K562 (cell line): ENCODE data around the gene TTBK1. TPM values are rescaled to one million over a fixed set of nuclear protein-coding genes. Genes with fewer than 3 reads are reported as not detected.

Source experiments
- ATF7 ChIP-seq: fragments of 450-650 bp; IDR thresholded peaks from 2 replicates; pipeline ENCODE4 v1.7.1; 2014; ENCODE audit warnings: mild to moderate bottlenecking, moderate library complexity
- HNRNPLL ChIP-seq: fragments of 200-400 bp; formaldehyde crosslinking; IDR thresholded peaks from 2 replicates; pipeline ENCODE4 v1.6.1; 2017; ENCODE audit warnings: low read length, low read depth, mild to moderate bottlenecking; ENCODE audit not compliant: poor library complexity, severe bottlenecking
- NFATC3 ChIP-seq: fragments of 450-650 bp; IDR thresholded peaks from 2 replicates; pipeline ENCODE4 v1.6.1; 2017; ENCODE audit warnings: mild to moderate bottlenecking
- RBM17 ChIP-seq: fragments of 200-400 bp; formaldehyde crosslinking; IDR thresholded peaks from 2 replicates; pipeline ENCODE4 v1.6.1; 2017; ENCODE audit warnings: low read depth, mild to moderate bottlenecking, low read length, borderline replicate concordance
- SAFB ChIP-seq: fragments of 200-400 bp; formaldehyde crosslinking; IDR thresholded peaks from 2 replicates; pipeline ENCODE4 v1.6.1; 2017; ENCODE audit warnings: low read depth, low read length, borderline replicate concordance
- SRF ChIP-seq, 2 experiments: fragments of 250-450, 450-650 bp in 1 of 2; sonication (Bioruptor Pico) in 1 of 2; sonication (generic) in 1 of 2; formaldehyde crosslinking; IDR thresholded peaks; 2 replicates each; pipeline versions ENCODE4 v1.5.0 to v1.5.1; 2020 to 2022; ENCODE audit warnings: mild to moderate bottlenecking in 1 of 2, missing genetic modification reagents in 1 of 2
- SUPT5H ChIP-seq: fragments of 450-650 bp; IDR thresholded peaks from 2 replicates; pipeline ENCODE4 v1.6.1; 2016
- TEAD1 ChIP-seq, 2 experiments: fragments of 450-650 bp in 1 of 2; sonication (generic) in 1 of 2; formaldehyde crosslinking; IDR thresholded peaks; 2 replicates each; pipeline versions ENCODE4 v1.4.0 to v1.8.0; 2020 to 2022; ENCODE audit warnings: mild to moderate bottlenecking in 2 of 2, missing genetic modification reagents in 1 of 2
- ZNF217 ChIP-seq: sonication (generic); formaldehyde crosslinking; IDR thresholded peaks from 2 replicates; pipeline ENCODE4 v1.8.0; 2022; ENCODE audit warnings: mild to moderate bottlenecking, missing genetic modification reagents
- polyA plus RNA-seq, 8 experiments: library from polyadenylated mRNA; depleted of rRNA in 4 of 8; stranded (reverse) in 5 of 8; unstranded in 3 of 8; fragments of >200 nt; fragmentation: Nextera tagmentation in 2 of 8; fragmentation: Illumina TruSeq in 1 of 8; extraction: Ambion mirVana in 2 of 8; extraction: Trizol in 1 of 8; gene quantifications; 2 replicates each; pipeline versions ENCODE4 v1.2.1 to v1.2.3, GENCODE V29; 2011 to 2014; ENCODE audit warnings: inconsistent platforms in 1 of 8, missing spikeins in 1 of 8
- total RNA-seq, 7 experiments: library from RNA; depleted of rRNA in 6 of 7; stranded (reverse); fragments of >200 nt in 6 of 7; fragmentation: Illumina TruSeq in 2 of 7; extraction: Trizol in 2 of 7; gene quantifications; 2 replicates each; pipeline versions ENCODE4 v1.2.1 to v1.2.3, GENCODE V29; 2011 to 2021; ENCODE audit warnings: low replicate concordance in 1 of 7
- TF ChIP-seq, protein P1 (sequence below): fragments of 450-650 bp; IDR thresholded peaks from 2 replicates; pipeline ENCODE4 v1.6.1; 2016; ENCODE audit warnings: missing biosample characterization, missing genetic modification characterization
- TF ChIP-seq, protein P2 (sequence below): fragments of 200-800 bp; sonication (Bioruptor generic); IDR thresholded peaks from 2 replicates; pipeline ENCODE4 v1.6.1; 2017; ENCODE audit warnings: missing genetic modification characterization, missing compliant biosample characterization
- TF ChIP-seq, protein P3 (sequence below), 2 experiments: fragments of 450-650 bp; conservative IDR thresholded peaks; 2 replicates each; pipeline ENCODE4 v1.6.1; 2017; ENCODE audit warnings: mild to moderate bottlenecking in 2 of 2, moderate library complexity in 2 of 2
- TF ChIP-seq, protein P4 (sequence below): fragments of 250-450 bp; sonication (Bioruptor Pico); IDR thresholded peaks from 2 replicates; pipeline ENCODE4 v1.8.0; 2022; ENCODE audit warnings: moderate library complexity, mild to moderate bottlenecking, inconsistent platforms
- TF ChIP-seq, protein P5 (sequence below): fragments of 150-350 bp; conservative IDR thresholded peaks from 2 replicates; pipeline ENCODE4 v1.6.1; 2014; ENCODE audit warnings: low read length
- TF ChIP-seq, protein P6 (sequence below): fragments of 450-650 bp; IDR thresholded peaks from 2 replicates; pipeline ENCODE4 v1.6.1; 2014; ENCODE audit warnings: low read depth, mild to moderate bottlenecking, moderate library complexity, borderline replicate concordance

Gene TTBK1
- total and polyA plus RNA-seq, 9 of the 15 experiments (the other 6 are each of a cell fraction or from before 2014, with no cell fraction given): not detected

DNA sequence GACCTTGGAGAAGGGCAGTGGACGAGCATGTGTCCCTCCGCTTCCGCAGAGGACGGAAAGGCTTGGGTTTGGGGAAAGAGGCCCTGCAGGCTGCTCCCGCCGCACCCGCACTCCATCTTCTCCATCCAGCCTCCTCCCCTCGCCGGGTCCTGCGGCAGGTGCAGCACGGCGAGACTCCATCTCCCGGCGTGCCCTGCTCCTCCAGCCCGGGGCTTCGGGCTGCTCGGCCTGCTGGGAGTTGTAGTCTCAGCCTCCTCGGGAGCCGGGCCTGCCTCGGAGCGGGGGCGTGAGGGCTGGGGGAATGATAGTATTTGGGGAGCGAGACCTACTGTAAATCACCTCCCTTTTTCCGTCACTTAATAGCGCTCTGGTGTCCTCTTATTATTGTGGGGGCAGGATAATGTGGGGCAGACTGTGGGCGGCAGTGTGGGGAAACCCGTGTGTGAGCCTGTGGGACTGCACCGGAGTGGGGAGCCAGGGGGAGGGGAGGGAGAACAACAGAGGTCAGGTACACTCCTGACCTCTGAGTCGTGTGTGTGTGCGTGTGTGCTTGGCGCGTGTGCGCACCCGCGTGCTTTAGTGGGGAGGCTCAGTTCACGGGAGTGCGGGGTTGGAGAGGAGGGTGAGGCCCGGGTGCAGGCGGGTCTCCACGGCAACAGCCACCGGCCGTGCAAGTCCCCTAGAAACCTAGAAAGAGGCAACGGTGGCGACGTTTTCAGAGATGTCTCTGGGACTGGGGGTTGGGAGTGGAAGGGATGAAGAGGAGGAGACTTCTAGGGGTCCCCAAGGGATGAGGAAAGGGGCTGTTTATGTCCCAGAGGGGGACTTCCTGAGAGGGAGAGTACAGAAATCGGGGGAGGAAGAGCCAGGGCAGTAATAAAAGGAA, 4.1 kb downstream of the TTBK1 start (continued):
- TF ChIP-seq, protein P1, sequence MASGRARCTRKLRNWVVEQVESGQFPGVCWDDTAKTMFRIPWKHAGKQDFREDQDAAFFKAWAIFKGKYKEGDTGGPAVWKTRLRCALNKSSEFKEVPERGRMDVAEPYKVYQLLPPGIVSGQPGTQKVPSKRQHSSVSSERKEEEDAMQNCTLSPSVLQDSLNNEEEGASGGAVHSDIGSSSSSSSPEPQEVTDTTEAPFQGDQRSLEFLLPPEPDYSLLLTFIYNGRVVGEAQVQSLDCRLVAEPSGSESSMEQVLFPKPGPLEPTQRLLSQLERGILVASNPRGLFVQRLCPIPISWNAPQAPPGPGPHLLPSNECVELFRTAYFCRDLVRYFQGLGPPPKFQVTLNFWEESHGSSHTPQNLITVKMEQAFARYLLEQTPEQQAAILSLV: peak; percentile 41; the same call in 1 of the 2 replicates
- TF ChIP-seq, protein P2, sequence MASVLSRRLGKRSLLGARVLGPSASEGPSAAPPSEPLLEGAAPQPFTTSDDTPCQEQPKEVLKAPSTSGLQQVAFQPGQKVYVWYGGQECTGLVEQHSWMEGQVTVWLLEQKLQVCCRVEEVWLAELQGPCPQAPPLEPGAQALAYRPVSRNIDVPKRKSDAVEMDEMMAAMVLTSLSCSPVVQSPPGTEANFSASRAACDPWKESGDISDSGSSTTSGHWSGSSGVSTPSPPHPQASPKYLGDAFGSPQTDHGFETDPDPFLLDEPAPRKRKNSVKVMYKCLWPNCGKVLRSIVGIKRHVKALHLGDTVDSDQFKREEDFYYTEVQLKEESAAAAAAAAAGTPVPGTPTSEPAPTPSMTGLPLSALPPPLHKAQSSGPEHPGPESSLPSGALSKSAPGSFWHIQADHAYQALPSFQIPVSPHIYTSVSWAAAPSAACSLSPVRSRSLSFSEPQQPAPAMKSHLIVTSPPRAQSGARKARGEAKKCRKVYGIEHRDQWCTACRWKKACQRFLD (CRISPR knock-in tag): peak; percentile 67; the same call in 1 of the 2 replicates
- TF ChIP-seq SUPT5H (no peak), RBM17 (no peak), HNRNPLL (no peak), TEAD1 (CRISPR knock-in tag; IDR thresholded peaks at IDR 0.05) (peak; percentile 10 to 74; a peak in 1 of 4 replicates), NFATC3 (no peak), SAFB (0 out of 2 replicates have a peak, but pooled peaks have one; percentile 28), ZNF217 (CRISPR knock-in tag) (no peak), ATF7 (no peak), SRF (CRISPR knock-in tag; IDR thresholded peaks at IDR 0.05) (0 out of 4 replicates have a peak, but pooled peaks of 1 of the 2 experiments have one; percentile 42)
- TF ChIP-seq, protein P3, sequence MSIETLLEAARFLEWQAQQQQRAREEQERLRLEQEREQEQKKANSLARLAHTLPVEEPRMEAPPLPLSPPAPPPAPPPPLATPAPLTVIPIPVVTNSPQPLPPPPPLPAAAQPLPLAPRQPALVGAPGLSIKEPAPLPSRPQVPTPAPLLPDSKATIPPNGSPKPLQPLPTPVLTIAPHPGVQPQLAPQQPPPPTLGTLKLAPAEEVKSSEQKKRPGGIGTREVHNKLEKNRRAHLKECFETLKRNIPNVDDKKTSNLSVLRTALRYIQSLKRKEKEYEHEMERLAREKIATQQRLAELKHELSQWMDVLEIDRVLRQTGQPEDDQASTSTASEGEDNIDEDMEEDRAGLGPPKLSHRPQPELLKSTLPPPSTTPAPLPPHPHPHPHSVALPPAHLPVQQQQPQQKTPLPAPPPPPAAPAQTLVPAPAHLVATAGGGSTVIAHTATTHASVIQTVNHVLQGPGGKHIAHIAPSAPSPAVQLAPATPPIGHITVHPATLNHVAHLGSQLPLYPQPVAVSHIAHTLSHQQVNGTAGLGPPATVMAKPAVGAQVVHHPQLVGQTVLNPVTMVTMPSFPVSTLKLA (conservative IDR thresholded peaks at IDR 0.05): peak in 1 of 2 experiments; percentile 31; a peak in 1 of 4 replicates
- TF ChIP-seq, protein P4, sequence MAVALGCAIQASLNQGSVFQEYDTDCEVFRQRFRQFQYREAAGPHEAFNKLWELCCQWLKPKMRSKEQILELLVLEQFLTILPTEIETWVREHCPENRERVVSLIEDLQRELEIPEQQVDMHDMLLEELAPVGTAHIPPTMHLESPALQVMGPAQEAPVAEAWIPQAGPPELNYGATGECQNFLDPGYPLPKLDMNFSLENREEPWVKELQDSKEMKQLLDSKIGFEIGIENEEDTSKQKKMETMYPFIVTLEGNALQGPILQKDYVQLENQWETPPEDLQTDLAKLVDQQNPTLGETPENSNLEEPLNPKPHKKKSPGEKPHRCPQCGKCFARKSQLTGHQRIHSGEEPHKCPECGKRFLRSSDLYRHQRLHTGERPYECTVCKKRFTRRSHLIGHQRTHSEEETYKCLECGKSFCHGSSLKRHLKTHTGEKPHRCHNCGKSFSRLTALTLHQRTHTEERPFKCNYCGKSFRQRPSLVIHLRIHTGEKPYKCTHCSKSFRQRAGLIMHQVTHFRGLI (CRISPR knock-in tag): no peak
- TF ChIP-seq, protein P5, sequence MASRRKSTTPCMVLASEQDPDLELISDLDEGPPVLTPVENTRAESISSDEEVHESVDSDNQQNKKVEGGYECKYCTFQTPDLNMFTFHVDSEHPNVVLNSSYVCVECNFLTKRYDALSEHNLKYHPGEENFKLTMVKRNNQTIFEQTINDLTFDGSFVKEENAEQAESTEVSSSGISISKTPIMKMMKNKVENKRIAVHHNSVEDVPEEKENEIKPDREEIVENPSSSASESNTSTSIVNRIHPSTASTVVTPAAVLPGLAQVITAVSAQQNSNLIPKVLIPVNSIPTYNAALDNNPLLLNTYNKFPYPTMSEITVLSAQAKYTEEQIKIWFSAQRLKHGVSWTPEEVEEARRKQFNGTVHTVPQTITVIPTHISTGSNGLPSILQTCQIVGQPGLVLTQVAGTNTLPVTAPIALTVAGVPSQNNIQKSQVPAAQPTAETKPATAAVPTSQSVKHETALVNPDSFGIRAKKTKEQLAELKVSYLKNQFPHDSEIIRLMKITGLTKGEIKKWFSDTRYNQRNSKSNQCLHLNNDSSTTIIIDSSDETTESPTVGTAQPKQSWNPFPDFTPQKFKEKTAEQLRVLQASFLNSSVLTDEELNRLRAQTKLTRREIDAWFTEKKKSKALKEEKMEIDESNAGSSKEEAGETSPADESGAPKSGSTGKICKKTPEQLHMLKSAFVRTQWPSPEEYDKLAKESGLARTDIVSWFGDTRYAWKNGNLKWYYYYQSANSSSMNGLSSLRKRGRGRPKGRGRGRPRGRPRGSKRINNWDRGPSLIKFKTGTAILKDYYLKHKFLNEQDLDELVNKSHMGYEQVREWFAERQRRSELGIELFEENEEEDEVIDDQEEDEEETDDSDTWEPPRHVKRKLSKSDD: no peak
- TF ChIP-seq, protein P6, sequence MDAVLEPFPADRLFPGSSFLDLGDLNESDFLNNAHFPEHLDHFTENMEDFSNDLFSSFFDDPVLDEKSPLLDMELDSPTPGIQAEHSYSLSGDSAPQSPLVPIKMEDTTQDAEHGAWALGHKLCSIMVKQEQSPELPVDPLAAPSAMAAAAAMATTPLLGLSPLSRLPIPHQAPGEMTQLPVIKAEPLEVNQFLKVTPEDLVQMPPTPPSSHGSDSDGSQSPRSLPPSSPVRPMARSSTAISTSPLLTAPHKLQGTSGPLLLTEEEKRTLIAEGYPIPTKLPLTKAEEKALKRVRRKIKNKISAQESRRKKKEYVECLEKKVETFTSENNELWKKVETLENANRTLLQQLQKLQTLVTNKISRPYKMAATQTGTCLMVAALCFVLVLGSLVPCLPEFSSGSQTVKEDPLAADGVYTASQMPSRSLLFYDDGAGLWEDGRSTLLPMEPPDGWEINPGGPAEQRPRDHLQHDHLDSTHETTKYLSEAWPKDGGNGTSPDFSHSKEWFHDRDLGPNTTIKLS: peak; percentile 93
